GM18498 (cell line): ENCODE results near the gene PURB.
"Not testable (repeated sequence)": the region's sequence is repeated elsewhere in the genome, so short reads cannot be mapped to it uniquely, and the experiment has no call there.

Experiments used
- ATAC-seq: cut with Tn5 transposase; IDR thresholded peaks from one replicate; pipeline ENCODE4 v1.9.1; 2021; ENCODE audit warnings: mild to moderate bottlenecking, moderate library complexity; ENCODE audit not compliant: unreplicated experiment

Gene PURB

DNA sequence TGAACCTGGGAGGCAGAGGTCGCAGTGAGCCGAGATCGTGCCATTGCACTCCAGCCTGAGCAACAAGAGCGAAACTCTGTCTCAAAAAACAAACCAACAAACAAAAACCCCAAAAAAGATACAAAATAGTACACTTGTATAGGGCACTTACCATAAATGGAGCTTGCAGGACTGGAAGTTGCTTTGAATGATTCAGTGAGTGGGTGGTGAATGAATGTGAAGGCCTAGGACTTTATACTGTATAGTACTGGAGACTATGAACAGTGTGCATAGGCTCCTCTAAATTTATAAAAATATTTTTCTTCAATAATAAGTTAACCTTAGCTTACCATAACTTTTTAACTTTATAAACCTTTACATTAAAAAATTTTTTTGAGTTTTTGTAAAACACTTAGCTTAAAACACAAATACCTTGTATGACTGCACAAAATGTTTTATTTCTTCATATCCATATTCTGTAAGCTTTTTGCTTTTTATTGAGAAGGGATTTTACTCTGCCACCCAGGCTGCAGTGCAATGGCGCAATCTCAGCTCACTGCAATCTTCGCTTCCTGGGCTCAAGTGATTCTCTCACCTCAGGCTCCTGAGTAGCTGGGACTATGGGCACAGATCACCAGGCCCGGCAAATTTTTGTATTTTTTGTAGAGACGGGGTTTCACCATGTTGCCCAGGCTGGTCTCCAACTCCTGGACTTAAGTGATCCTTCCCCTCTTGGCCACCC lies 30.5 kb downstream of the PURB start:
- no peak for ATAC-seq

DNA sequence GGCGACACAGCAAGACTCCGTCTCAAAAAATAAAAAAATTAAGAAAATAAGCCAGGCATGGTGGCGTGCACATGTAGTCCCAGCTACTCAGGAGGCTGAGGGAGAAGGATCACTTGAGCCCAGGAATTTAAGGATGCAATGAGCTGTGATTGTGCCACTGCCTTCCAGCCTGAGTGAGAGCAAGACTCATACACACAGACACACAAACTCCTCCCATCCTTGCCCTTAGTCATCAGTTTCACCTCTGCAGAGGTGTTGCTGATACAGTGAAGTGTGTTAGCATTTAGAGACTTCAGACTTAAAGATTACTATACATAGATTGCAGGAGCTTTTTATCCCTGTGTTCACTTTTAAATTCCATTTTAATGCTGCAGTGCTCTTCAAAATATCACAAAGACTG lies 31.9 kb downstream of the PURB start:
- no peak for ATAC-seq

DNA sequence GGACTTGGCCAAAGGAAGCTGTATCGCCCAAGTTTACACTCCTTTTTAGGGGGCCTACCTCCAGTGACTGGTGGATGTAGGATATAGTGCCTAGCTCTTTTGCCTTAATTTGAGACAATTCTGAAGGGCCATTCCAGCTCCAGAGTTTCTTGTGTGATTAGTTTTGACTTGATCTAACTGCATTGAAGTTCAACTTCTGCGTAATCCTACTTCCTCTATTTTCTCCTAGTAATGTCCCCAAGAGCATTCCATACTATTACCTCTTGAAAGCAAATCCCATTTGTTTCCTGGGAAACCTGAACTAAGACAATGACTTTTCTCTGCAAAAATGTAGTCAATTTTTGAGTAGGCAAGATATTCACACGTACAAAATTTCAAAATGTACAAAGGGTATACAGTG lies 32.7 kb downstream of the PURB start:
- ATAC-seq = no peak

DNA sequence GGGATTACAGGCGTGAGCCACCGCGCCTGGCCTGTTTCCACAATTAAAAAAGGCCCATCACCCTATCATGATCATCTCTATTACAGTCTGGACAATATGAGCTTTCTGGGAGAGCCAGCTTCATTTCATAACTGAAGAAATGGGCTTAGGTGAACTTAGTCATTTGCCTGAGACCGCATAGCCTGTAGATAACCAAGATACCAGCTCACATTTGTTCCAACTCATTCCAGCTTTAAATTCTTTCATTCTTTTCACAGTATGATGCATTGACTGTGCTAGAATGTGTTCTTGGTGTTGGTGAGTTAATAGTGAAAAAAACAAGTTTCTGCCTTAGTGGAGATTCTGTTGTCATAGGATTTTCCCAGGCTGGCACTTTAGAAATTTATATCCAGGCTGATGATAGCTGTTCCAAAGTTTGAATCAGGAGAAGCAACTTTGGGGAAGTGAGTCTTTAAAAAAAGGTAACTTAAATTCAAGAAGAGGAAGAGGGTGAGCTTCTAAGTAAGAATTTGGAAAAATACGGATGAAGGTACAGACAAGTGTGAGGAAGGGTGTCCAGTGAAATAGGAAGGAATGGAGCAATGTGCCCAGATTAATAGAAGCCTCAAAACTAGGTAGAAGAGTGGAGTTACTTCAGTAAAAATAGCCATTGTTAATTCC lies 35.3 kb downstream of the PURB start:
- no peak for ATAC-seq

DNA sequence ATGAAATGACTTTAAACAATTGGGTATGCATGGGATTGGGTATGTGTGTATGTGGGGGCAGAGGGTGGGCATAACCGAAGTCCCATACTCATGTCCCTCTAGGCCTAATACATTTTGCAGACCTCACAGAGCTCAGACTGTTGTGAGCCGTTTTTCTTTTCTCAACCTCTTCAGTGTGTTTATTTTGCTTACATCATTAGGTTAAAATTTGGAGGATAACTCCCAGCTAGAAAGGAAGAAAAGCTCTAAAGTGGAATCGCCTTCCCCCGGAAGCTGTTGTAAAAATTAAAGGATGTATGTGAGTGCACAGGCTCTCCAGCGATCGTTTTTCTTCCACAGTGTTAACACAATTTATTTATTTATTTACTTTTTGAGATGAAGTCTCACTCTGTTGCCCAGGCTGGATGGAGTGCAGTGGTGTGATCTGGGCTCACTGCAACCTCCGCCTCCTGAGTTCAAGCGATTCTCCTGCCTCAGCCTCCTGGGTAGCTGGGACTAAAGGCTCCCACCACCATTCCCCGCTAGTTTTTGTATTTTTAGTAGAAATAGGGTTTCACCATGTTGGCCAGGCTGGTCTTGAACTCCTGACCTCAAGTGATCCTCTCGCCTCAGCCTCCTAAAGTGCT lies 36.0 kb downstream of the PURB start:
- no peak for ATAC-seq

GRCh38 chr7:44847920-44848634 lies 37.3 kb downstream of the PURB start, which contains the start of gene H2AZ2:
TSS of gene H2AZ2 (minus strand) at chr7:44848087. CDS start at chr7:44847971, 116 bp downstream.
- peak; percentile 84 for ATAC-seq

- ATAC-seq = peak; percentile 72
Measured at GRCh38 chr7:44847509-44847919, 37.8 kb downstream of the PURB start.

DNA sequence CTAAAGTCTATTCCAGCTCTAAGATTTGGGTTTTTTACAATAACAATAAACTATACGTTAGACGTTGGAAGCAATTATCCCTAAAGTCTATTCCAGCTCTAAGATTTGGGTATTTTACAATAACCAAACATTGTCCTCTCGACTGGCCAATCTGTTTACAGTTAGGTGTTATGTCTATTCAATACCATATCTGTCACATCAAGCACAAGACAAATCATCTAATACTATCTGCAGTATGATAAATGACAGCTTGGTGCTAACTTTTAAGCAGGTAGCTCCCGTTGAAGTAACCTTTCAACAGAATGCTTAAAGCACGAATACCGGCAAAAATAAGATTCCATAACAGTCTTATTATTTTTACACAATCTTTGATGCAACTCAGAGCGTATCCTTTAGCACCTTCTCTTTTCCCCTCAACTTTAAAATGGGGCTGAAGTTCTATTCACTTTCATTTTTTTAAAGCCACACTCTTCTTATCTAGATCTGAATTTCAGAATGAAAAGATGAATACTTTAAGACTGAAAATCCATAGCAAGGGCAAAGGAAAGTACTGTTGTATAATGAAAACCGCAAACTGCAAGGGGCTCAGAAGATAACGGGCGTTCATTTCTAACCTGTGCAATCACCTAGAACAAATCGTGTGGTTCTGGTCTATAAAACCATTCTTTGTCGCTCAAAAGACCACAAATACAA lies 38.4 kb downstream of the PURB start:
- ATAC-seq = no peak

DNA sequence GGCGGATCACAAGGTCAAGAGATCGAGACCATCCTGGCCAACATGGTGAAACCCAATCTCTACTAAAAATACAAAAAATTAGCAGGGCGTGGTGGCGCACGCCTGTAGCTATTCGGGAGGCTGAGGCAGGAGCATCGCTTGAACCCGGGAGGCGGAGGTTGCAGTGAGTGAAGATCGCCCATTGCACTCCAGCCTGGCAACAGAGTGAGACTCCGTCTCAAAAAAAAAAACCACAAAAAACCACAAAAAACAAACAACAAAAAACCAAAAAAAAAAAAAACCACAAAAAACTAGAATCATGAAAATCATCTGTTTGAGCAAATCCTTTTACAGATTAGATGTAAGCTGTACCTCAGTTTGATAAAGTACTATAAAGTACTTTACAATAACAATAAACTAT lies 38.9 kb downstream of the PURB start:
- not testable (repeated sequence) for ATAC-seq

GRCh38 chr7:44845451-44845850 lies 39.9 kb downstream of the PURB start:
- ATAC-seq = no peak

DNA sequence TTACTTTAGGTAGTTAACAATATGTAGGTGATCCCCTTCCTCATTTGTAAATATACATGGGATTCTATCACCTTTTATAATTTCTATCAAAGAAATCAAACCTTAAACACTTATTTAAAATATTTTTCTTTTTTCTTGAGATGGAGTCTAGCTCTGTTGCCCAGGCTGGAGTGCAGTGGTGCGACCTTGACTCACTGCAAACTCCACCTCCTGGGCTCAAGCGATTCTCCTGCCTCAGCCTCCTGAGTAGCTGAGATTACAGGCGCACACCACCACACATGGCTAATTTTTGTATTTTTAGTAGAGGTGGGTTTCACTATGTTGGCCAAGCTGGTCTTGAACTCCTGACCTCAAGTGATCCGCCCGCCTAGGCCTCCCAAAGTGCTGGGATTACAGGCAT lies 41.9 kb downstream of the PURB start:
- ATAC-seq = not testable (repeated sequence)

GRCh38 chr7:44842675-44843074 lies 42.7 kb downstream of the PURB start:
- ATAC-seq = not testable (repeated sequence)

GRCh38 chr7:44838751-44839150 lies 46.6 kb downstream of the PURB start:
- no peak for ATAC-seq

GRCh38 chr7:44827567-44827966 lies 57.8 kb downstream of the PURB start:
- ATAC-seq = no peak
